Activated naive CD8-positive, alpha-beta T cell treated with anti-CD3 and anti-CD28 coated beads, Interleukin-2, amount 50 U/mL, for 24 hours (primary cell): ENCODE measurements around the gene CFAP221.

ENCODE experiments used
- ATAC-seq: fragments of 150-1000 bp; cut with Tn5 transposase; one replicate; pipeline ENCODE4 v1.10.0; 2021
- DNase-seq: peaks from one replicate; pipeline ENCODE4 v3.0.0; 2021
- H3K27ac Mint-ChIP-seq: one replicate; pipeline ENCODE4 v1.8.0; 2021; ENCODE audit warnings: mild to moderate bottlenecking, mixed read lengths
- H3K27me3 Mint-ChIP-seq: one replicate; pipeline ENCODE4 v1.8.0; 2021; ENCODE audit warnings: mixed read lengths
- H3K36me3 Mint-ChIP-seq: one replicate; pipeline ENCODE4 v1.8.0; 2021; ENCODE audit warnings: low read depth, mixed read lengths
- H3K4me1 Mint-ChIP-seq: one replicate; pipeline ENCODE4 v1.8.0; 2021; ENCODE audit warnings: mixed read lengths
- H3K4me3 Mint-ChIP-seq: one replicate; pipeline ENCODE4 v1.8.0; 2021; ENCODE audit warnings: mild to moderate bottlenecking, moderate library complexity, mixed read lengths
- H3K9me3 Mint-ChIP-seq: one replicate; pipeline ENCODE4 v1.8.0; 2021; ENCODE audit warnings: mixed read lengths

CFAP221 gene

GRCh38 chr2:119659601-119660342 lies 115.5 kb downstream of the CFAP221 start:
- DNase-seq (peak; percentile 56), ATAC-seq (no peak)
- H3K4me3 Mint-ChIP-seq: no peak overlapping the region
- H3K27me3 Mint-ChIP-seq: peaks cover 7% of the 10 kb centered on the region
- no peaks in the 10 kb centered on the region for H3K9me3 Mint-ChIP-seq
- H3K4me1 Mint-ChIP-seq: no peaks in the 10 kb centered on the region
- no peak overlapping the region for H3K27ac Mint-ChIP-seq
- no peaks in the 10 kb centered on the region for H3K36me3 Mint-ChIP-seq

- ATAC-seq (no peak), DNase-seq (no peak)
- H3K27me3 Mint-ChIP-seq: peaks cover 4% of the 10 kb centered on the region
- H3K27ac Mint-ChIP-seq: no peak overlapping the region
- no peaks in the 10 kb centered on the region for H3K9me3 Mint-ChIP-seq
- H3K4me1 Mint-ChIP-seq: no peaks in the 10 kb centered on the region
- H3K36me3 Mint-ChIP-seq: no peaks in the 10 kb centered on the region
- H3K4me3 Mint-ChIP-seq: no peak overlapping the region
These were observed 116.1 kb downstream of the CFAP221 start for GRCh38 chr2:119660343-119660658.

GRCh38 chr2:119662297-119662696 lies 118.0 kb downstream of the CFAP221 start:
- ATAC-seq (no peak), DNase-seq (no peak)
- Mint-ChIP-seq H3K4me3 (no peak overlapping the region), H3K9me3 (no peaks in the 10 kb centered on the region), H3K27me3 (peaks cover 4% of the 10 kb centered on the region), H3K4me1 (no peaks in the 10 kb centered on the region), H3K36me3 (no peaks in the 10 kb centered on the region), H3K27ac (no peak overlapping the region)

- no peak overlapping the region for H3K27ac Mint-ChIP-seq
- ATAC-seq: no peak
- H3K4me3 Mint-ChIP-seq: no peak overlapping the region
- H3K27me3 Mint-ChIP-seq: peaks cover 2% of the 10 kb centered on the region
- no peak for DNase-seq
- H3K9me3 Mint-ChIP-seq: no peaks in the 10 kb centered on the region
- H3K4me1 Mint-ChIP-seq: no peaks in the 10 kb centered on the region
- no peaks in the 10 kb centered on the region for H3K36me3 Mint-ChIP-seq
These were observed 124.3 kb downstream of the CFAP221 start for GRCh38 chr2:119668546-119668945.

GRCh38 chr2:119671016-119671415 lies 126.8 kb downstream of the CFAP221 start:
- no peak overlapping the region for H3K27ac Mint-ChIP-seq
- no peaks in the 10 kb centered on the region for H3K4me1 Mint-ChIP-seq

GRCh38 chr2:119671752-119672151 lies 127.5 kb downstream of the CFAP221 start:
- Mint-ChIP-seq H3K9me3 (no peaks in the 10 kb centered on the region), H3K4me1 (no peaks in the 10 kb centered on the region), H3K27ac (no peak overlapping the region), H3K27me3 (no peaks in the 10 kb centered on the region), H3K36me3 (no peaks in the 10 kb centered on the region), H3K4me3 (no peak overlapping the region)
- ATAC-seq (no peak), DNase-seq (no peak)

More at GRCh38 chr2:119671016-119671415, 126.8 kb downstream of the CFAP221 start:
- Mint-ChIP-seq H3K36me3 (no peaks in the 10 kb centered on the region), H3K4me3 (no peak overlapping the region), H3K27me3 (no peaks in the 10 kb centered on the region), H3K9me3 (no peaks in the 10 kb centered on the region)
- DNase-seq (no peak), ATAC-seq (no peak)

- H3K27ac Mint-ChIP-seq: no peak overlapping the region
- no peaks in the 10 kb centered on the region for H3K27me3 Mint-ChIP-seq
- no peak overlapping the region for H3K4me3 Mint-ChIP-seq
- no peak for ATAC-seq
- H3K4me1 Mint-ChIP-seq: no peaks in the 10 kb centered on the region
- no peak for DNase-seq
- no peaks in the 10 kb centered on the region for H3K36me3 Mint-ChIP-seq
- H3K9me3 Mint-ChIP-seq: no peaks in the 10 kb centered on the region
These were observed 128.1 kb downstream of the CFAP221 start for GRCh38 chr2:119672161-119672862.

- ATAC-seq (no peak), DNase-seq (no peak)
- H3K36me3 Mint-ChIP-seq: no peaks in the 10 kb centered on the region
- H3K27me3 Mint-ChIP-seq: no peaks in the 10 kb centered on the region
- no peak overlapping the region for H3K27ac Mint-ChIP-seq
- H3K9me3 Mint-ChIP-seq: no peaks in the 10 kb centered on the region
- peaks cover 5% of the 10 kb centered on the region for H3K4me1 Mint-ChIP-seq
- no peak overlapping the region for H3K4me3 Mint-ChIP-seq
These were observed 129.5 kb downstream of the CFAP221 start for GRCh38 chr2:119673796-119674195.

- H3K4me1 Mint-ChIP-seq: peaks cover 12% of the 10 kb centered on the region
- no peak overlapping the region for H3K4me3 Mint-ChIP-seq
- H3K27ac Mint-ChIP-seq: no peak overlapping the region
- DNase-seq: no peak
- H3K36me3 Mint-ChIP-seq: peaks cover 6% of the 10 kb centered on the region
- no peaks in the 10 kb centered on the region for H3K27me3 Mint-ChIP-seq
- H3K9me3 Mint-ChIP-seq: no peaks in the 10 kb centered on the region
- no peak for ATAC-seq
These were observed 130.7 kb downstream of the CFAP221 start for GRCh38 chr2:119674711-119675500.

- peaks cover 25% of the 10 kb centered on the region for H3K4me1 Mint-ChIP-seq
- no peaks in the 10 kb centered on the region for H3K27me3 Mint-ChIP-seq
- ATAC-seq: peak; percentile 8
- no peaks in the 10 kb centered on the region for H3K9me3 Mint-ChIP-seq
- peaks cover 17% of the 10 kb centered on the region for H3K36me3 Mint-ChIP-seq
- peak overlapping the region; percentile 88 for H3K4me3 Mint-ChIP-seq
- no peak for DNase-seq
- peak overlapping the region; percentile 49 for H3K27ac Mint-ChIP-seq
These were observed 133.9 kb downstream of the CFAP221 start for GRCh38 chr2:119678021-119678656.

- peaks cover 35% of the 10 kb centered on the region for H3K4me1 Mint-ChIP-seq
- H3K27me3 Mint-ChIP-seq: no peaks in the 10 kb centered on the region
- DNase-seq (no peak), ATAC-seq (no peak)
- H3K4me3 Mint-ChIP-seq: peak overlapping the region; percentile 88
- peak overlapping the region; percentile 85 for H3K27ac Mint-ChIP-seq
- peaks cover 17% of the 10 kb centered on the region for H3K36me3 Mint-ChIP-seq
- H3K9me3 Mint-ChIP-seq: no peaks in the 10 kb centered on the region
These were observed 135.2 kb downstream of the CFAP221 start for GRCh38 chr2:119679526-119679837.

- peak overlapping the region; percentile 85 for H3K27ac Mint-ChIP-seq
- peaks cover 17% of the 10 kb centered on the region for H3K36me3 Mint-ChIP-seq
- DNase-seq (no peak), ATAC-seq (no peak)
- peaks cover 35% of the 10 kb centered on the region for H3K4me1 Mint-ChIP-seq
- H3K27me3 Mint-ChIP-seq: no peaks in the 10 kb centered on the region
- H3K4me3 Mint-ChIP-seq: peak overlapping the region; percentile 88
- H3K9me3 Mint-ChIP-seq: no peaks in the 10 kb centered on the region
These were observed 135.6 kb downstream of the CFAP221 start for GRCh38 chr2:119679846-119680245.

GRCh38 chr2:119680457-119681202 lies 136.4 kb downstream of the CFAP221 start:
- peaks cover 35% of the 10 kb centered on the region for H3K4me1 Mint-ChIP-seq
- no peak overlapping the region for H3K27ac Mint-ChIP-seq
- no peaks in the 10 kb centered on the region for H3K27me3 Mint-ChIP-seq
- H3K4me3 Mint-ChIP-seq: peak overlapping the region; percentile 88
- DNase-seq: no peak
- H3K36me3 Mint-ChIP-seq: peaks cover 17% of the 10 kb centered on the region
- no peak for ATAC-seq
- no peaks in the 10 kb centered on the region for H3K9me3 Mint-ChIP-seq

- peak overlapping the region; percentile 88 for H3K4me3 Mint-ChIP-seq
- H3K4me1 Mint-ChIP-seq: peaks cover 35% of the 10 kb centered on the region
These were observed 137.1 kb downstream of the CFAP221 start for GRCh38 chr2:119681203-119681867.

More at GRCh38 chr2:119681203-119681867, 137.1 kb downstream of the CFAP221 start:
- H3K27me3 Mint-ChIP-seq: no peaks in the 10 kb centered on the region
- DNase-seq (no peak), ATAC-seq (no peak)
- H3K27ac Mint-ChIP-seq: no peak overlapping the region
- no peaks in the 10 kb centered on the region for H3K9me3 Mint-ChIP-seq
- H3K36me3 Mint-ChIP-seq: peaks cover 17% of the 10 kb centered on the region
